Ishikawa (cell line): ENCODE data around the gene WFDC13.

Source experiments
- CREB1 ChIP-seq: IDR thresholded peaks from 2 replicates; pipeline ENCODE4 v1.6.1; 2012; ENCODE audit warnings: low read depth
- TCF12 ChIP-seq: IDR thresholded peaks from 2 replicates; pipeline ENCODE4 v1.6.1; 2012; ENCODE audit warnings: low read depth
- YY1 ChIP-seq: IDR thresholded peaks from 2 replicates; pipeline ENCODE4 v1.6.1; 2012; ENCODE audit warnings: low read depth

GRCh38 chr20:45727044-45727443 is 25.2 kb downstream of the WFDC13 start:
- no peak for TF ChIP-seq YY1
- TF ChIP-seq CREB1: no peak
- no peak for TF ChIP-seq TCF12
